ENCODE measurements around the gene LCE1C. TPM values are rescaled to one million over a fixed set of nuclear protein-coding genes. Genes with fewer than 3 reads are reported as not detected.

The LCE1C gene
- total and polyA plus RNA-seq, 2 donors (not counting 1 experiment from before 2014, with no cell fraction given), result not detected

DNA sequence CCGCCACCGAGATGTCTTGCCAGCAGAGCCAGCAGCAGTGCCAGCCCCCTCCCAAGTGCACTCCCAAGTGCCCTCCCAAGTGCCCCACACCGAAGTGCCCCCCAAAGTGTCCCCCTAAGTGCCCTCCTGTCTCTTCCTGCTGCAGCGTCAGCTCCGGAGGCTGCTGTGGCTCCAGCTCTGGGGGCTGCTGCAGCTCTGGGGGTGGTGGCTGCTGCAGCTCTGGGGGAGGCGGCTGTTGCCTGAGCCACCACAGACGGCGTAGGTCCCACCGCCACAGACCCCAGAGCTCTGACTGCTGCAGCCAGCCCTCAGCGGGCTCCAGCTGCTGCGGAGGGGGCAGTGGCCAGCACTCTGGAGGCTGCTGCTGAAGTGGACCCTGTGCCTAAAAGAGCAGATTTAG lies 30.1 kb downstream of the LCE1C start:
- no peaks in the 10 kb centered on the region for H3K9me3 ChIP-seq (ENCODE audit: control extremely low read depth in 1 of 3, control insufficient read depth in 2 of 3, insufficient read depth in 1 of 3, low read length in 2 of 3)
- no peak overlapping the region for H3K9ac ChIP-seq (ENCODE audit: low read length)
- ChIA-PET CTCF (no interaction called here), POLR2A (no interaction called here)
- peaks cover 42% of the 10 kb centered on the region for H3K27me3 Mint-ChIP-seq
- H3K27ac ChIP-seq (ENCODE audit: low read length in 2 of 2), result no peak overlapping the region
- 84% methylated on average over 11 of the region's 11 CpGs for WGBS (ENCODE audit: insufficient coverage)
- no peaks in the 10 kb centered on the region for H4K20me1 ChIP-seq (ENCODE audit: control insufficient read depth, insufficient read depth, low read length, poor library complexity, severe bottlenecking)
- H3K4me1 ChIP-seq (ENCODE audit: control insufficient read depth in 2 of 2, insufficient read depth in 2 of 2, low read length in 2 of 2), result no peaks in the 10 kb centered on the region
- no peaks in the 10 kb centered on the region for H3K4me1 Mint-ChIP-seq
- H3K79me2 ChIP-seq (ENCODE audit: control insufficient read depth, insufficient read depth, low read length), result no peaks in the 10 kb centered on the region
- no peak overlapping the region for H3K4me2 ChIP-seq (replicated peaks; ENCODE audit: low read depth, low read length, poor library complexity, severe bottlenecking)
- peaks cover 0 to 6% (median 0%) of the 10 kb centered on the region in 4 experiments for H3K27me3 ChIP-seq (replicated peaks in 1 of 4; ENCODE audit: control extremely low read depth in 1 of 4, control insufficient read depth in 3 of 4, insufficient read depth in 4 of 4, low read length in 3 of 4)
- H3K4me3 Mint-ChIP-seq, result no peak overlapping the region
- H3K4me3 ChIP-seq (ENCODE audit: control extremely low read depth in 1 of 5, extremely low read depth in 1 of 5, insufficient read depth in 1 of 5, low read depth in 2 of 5, low read length in 4 of 5), result no peak overlapping the region
- no peaks in the 10 kb centered on the region for H3K9me3 Mint-ChIP-seq (ENCODE audit: insufficient read depth)
- no peaks in the 10 kb centered on the region for H3K36me3 ChIP-seq (replicated peaks in 1 of 2; ENCODE audit: control extremely low read depth in 1 of 2, control insufficient read depth in 1 of 2, extremely low read depth in 1 of 2, insufficient read depth in 2 of 2, low read length in 1 of 2)
- H3K27ac Mint-ChIP-seq, result no peak overlapping the region
- intact Hi-C loops (cut with micrococcal nuclease), result no loop called here
- no peak for ATAC-seq (ENCODE audit: low read depth)
- TF ChIP-seq, protein P1, sequence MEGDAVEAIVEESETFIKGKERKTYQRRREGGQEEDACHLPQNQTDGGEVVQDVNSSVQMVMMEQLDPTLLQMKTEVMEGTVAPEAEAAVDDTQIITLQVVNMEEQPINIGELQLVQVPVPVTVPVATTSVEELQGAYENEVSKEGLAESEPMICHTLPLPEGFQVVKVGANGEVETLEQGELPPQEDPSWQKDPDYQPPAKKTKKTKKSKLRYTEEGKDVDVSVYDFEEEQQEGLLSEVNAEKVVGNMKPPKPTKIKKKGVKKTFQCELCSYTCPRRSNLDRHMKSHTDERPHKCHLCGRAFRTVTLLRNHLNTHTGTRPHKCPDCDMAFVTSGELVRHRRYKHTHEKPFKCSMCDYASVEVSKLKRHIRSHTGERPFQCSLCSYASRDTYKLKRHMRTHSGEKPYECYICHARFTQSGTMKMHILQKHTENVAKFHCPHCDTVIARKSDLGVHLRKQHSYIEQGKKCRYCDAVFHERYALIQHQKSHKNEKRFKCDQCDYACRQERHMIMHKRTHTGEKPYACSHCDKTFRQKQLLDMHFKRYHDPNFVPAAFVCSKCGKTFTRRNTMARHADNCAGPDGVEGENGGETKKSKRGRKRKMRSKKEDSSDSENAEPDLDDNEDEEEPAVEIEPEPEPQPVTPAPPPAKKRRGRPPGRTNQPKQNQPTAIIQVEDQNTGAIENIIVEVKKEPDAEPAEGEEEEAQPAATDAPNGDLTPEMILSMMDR (IDR thresholded peaks at IDR 0.05), result no peak
- no peak for TF ChIP-seq EZH2 (IDR thresholded peaks at IDR 0.05; ENCODE audit: borderline replicate concordance, insufficient read depth, low read depth, low read length, poor library complexity, severe bottlenecking)
- no peak overlapping the region for H2AFZ ChIP-seq (ENCODE audit: insufficient read depth, low read depth, low read length, poor library complexity, severe bottlenecking)
- no peak for DNase-seq

DNA sequence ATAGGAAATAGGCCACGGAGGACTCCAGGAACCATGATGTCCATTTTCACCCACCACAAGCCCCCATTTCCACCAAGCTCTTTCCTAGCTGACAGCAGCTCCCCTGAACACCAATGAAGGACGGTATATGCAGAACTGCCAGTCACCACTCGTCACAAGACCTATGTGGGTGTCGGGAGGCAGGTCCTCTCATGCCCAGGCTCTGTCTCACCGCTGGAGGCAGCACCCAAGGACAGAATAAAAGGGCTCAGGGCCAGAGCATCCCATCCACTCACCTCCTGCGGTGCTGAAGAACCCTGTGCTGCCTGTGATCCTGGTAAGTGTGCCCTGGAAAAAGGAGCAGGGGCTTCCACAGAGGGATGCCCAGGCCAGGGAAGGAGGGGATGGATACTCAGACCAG lies 31.6 kb downstream of the LCE1C start, which contains the start of gene LCE1F:
TSS of gene LCE1F (plus strand) at position 266 of the 400 bp plus-strand sequence. CDS start 1,232 bp downstream, outside the sequence.
- Histone ChIP-seq H3K4me2 (replicated peaks; ENCODE audit: low read depth, low read length, poor library complexity, severe bottlenecking) (no peak within 1 kb of the TSS), H4K20me1 (ENCODE audit: control insufficient read depth, insufficient read depth, low read length, poor library complexity, severe bottlenecking) (no peaks in the 10 kb centered on the region), H3K27me3 (replicated peaks in 1 of 4; ENCODE audit: control extremely low read depth in 1 of 4, control insufficient read depth in 3 of 4, insufficient read depth in 4 of 4, low read length in 3 of 4) (peaks cover 0 to 6% (median 0%) of the 10 kb centered on the region in 4 experiments), H3K9me3 (ENCODE audit: control extremely low read depth in 1 of 3, control insufficient read depth in 2 of 3, insufficient read depth in 1 of 3, low read length in 2 of 3) (no peaks in the 10 kb centered on the region), H3K4me3 (ENCODE audit: control extremely low read depth in 1 of 5, extremely low read depth in 1 of 5, insufficient read depth in 1 of 5, low read depth in 2 of 5, low read length in 4 of 5) (no peak within 1 kb of the TSS), H3K4me1 (ENCODE audit: control insufficient read depth in 2 of 2, insufficient read depth in 2 of 2, low read length in 2 of 2) (no peaks in the 10 kb centered on the region), H2AFZ (ENCODE audit: insufficient read depth, low read depth, low read length, poor library complexity, severe bottlenecking) (no peak within 1 kb of the TSS), H3K27ac (ENCODE audit: low read length in 2 of 2) (no peak within 1 kb of the TSS), H3K9ac (ENCODE audit: low read length) (no peak within 1 kb of the TSS), H3K79me2 (ENCODE audit: control insufficient read depth, insufficient read depth, low read length) (no peaks in the 10 kb centered on the region), H3K36me3 (replicated peaks in 1 of 2; ENCODE audit: control extremely low read depth in 1 of 2, control insufficient read depth in 1 of 2, extremely low read depth in 1 of 2, insufficient read depth in 2 of 2, low read length in 1 of 2) (no peaks in the 10 kb centered on the region)
- H3K4me3 Mint-ChIP-seq, result no peak within 1 kb of the TSS
- TF ChIP-seq, protein P1 (IDR thresholded peaks at IDR 0.05), result no peak
- TF ChIP-seq EZH2 (IDR thresholded peaks at IDR 0.05; ENCODE audit: borderline replicate concordance, insufficient read depth, low read depth, low read length, poor library complexity, severe bottlenecking), result no peak
- intact Hi-C loops (cut with micrococcal nuclease), result no loop called here
- no peak within 1 kb of the TSS for H3K27ac Mint-ChIP-seq
- DNase-seq (no peak), ATAC-seq (ENCODE audit: low read depth) (no peak)
- ChIA-PET CTCF (no interaction called here), POLR2A (no interaction called here)
- no peaks in the 10 kb centered on the region for H3K9me3 Mint-ChIP-seq (ENCODE audit: insufficient read depth)
- 81% methylated on average over 5 of the region's 6 CpGs for WGBS (ENCODE audit: insufficient coverage)
- no peaks in the 10 kb centered on the region for H3K4me1 Mint-ChIP-seq
- H3K27me3 Mint-ChIP-seq, result peaks cover 42% of the 10 kb centered on the region

Measured in B cell (primary cell).